ENCODE measurements around the gene ART5. TPM values are rescaled to one million over a fixed set of nuclear protein-coding genes. Genes with fewer than 3 reads are reported as not detected.

The ART5 gene
- total and polyA plus RNA-seq, 9 of the 15 experiments (the other 6 are each of a cell fraction or from before 2014, with no cell fraction given): 0.08 to 0.59 (median 0.33) TPM

DNA sequence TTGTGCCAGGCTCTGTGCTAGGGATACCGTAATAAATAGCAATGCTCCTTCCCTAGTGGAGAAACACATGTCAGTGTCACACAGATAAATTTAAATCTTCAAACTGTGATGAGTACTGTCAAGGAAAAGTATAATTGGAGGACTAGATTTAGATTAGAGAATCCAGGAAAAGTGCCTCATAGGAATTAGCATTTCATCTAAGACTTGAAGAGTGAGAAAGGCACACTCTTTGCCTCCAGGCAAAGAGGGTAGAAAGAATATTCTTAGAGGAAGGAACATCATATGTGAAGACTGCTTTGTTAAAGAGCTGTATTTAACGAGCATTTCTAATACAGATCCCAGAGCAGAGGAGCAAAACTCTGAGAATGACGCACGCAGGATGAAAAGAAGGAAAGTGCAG lies 30.9 kb downstream of the ART5 start:
- Histone ChIP-seq H3K9me1 (ENCODE audit: control insufficient read depth, insufficient read depth, low read length) (no peaks in the 10 kb centered on the region), H3K79me2 (ENCODE audit: control insufficient read depth, insufficient read depth, low read length) (no peaks in the 10 kb centered on the region), H2AFZ (ENCODE audit: low read depth, low read length) (no peak overlapping the region), H3K27me3 (ENCODE audit: control insufficient read depth in 2 of 2, insufficient read depth in 2 of 2, low read length in 2 of 2) (no peaks in the 10 kb centered on the region; a peak in 1 of 5 replicates), H3K4me1 (replicated peaks in 1 of 2; ENCODE audit: control insufficient read depth in 2 of 2, insufficient read depth in 2 of 2, low read length in 2 of 2) (peaks cover 0 to 13% of the 10 kb centered on the region in 2 experiments; a peak in 4 of 5 replicates), H3K9me3 (replicated peaks; ENCODE audit: control insufficient read depth, insufficient read depth, low read depth, low read length) (no peaks in the 10 kb centered on the region; the same call in 1 of the 2 replicates), H3K27ac (ENCODE audit: extremely low read depth, low read depth, low read length) (no peak overlapping the region), H3K36me3 (ENCODE audit: control insufficient read depth, insufficient read depth, low read length) (no peaks in the 10 kb centered on the region), H4K20me1 (replicated peaks; ENCODE audit: control insufficient read depth, insufficient read depth, low read length) (no peaks in the 10 kb centered on the region), H3K4me3 (no peak overlapping the region), H3K4me2 (ENCODE audit: insufficient read depth, low read length) (no peak overlapping the region), H3K9ac (ENCODE audit: insufficient read depth in 1 of 2, low read depth in 2 of 2, low read length in 2 of 2) (no peak overlapping the region)
- no peak for TF ChIP-seq FIP1L1 (IDR thresholded peaks at IDR 0.05; ENCODE audit: low read depth, low read length, poor library complexity, severe bottlenecking)
- ATAC-seq: no peak
- intact Hi-C loops (cut with micrococcal nuclease) (no loop called here), in situ Hi-C loops (cut with MboI) (no loop called here)
- 36% methylated on average over 4 of the region's 4 CpGs for WGBS (ENCODE audit: insufficient coverage, low coverage, missing lambda C conversion rate)
- FAIRE-seq: no peak
- ChIA-PET POLR2A (no interaction called here), CTCF (ENCODE audit: low intra/inter-chr PET ratio) (no interaction called here)
- DNase-seq (ENCODE audit: extremely low read depth in 1 of 4, low spot score in 3 of 4): no peak
- BruUV-seq (replicated peaks): no TSS peak

DNA sequence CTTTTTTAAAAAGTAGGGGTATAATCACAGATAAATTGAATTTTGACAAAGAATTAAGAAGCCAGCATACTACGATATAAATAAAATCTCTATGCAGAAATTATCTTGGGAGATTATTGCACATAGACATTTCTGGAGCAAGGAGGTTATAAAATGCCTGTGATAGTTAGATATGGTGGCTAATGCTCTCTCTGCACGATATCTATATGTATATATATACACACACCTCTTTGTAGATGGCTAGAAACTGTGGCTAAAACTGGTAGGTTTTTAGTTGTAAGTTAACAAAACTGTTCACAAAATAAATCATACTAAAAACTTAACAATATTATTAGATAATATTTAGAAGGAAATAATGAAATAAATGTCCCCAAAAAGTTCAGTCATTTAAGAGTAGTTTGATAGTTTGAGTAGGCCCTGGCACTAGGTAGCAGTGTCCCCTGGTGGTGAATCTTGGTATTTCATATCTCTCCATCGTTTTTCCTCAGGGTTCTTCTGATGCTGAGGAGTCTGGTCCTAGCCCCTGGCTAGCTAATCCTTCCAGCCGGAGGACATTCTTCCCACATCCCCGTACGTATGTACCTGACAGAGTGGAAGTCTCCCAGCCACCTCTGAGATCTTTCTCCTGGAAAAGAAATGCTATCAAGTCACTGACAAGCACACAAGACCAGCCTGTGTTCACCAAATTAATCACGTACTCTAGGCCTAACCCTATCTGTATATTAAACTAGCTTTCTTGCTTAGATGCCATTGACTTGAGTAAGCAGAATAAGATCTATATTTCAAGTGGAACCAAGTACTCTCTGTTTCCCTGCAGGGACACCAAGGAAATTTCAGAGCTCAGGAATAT lies 32.2 kb downstream of the ART5 start:
- Histone ChIP-seq H3K9me1 (ENCODE audit: control insufficient read depth, insufficient read depth, low read length) (no peaks in the 10 kb centered on the region), H3K79me2 (ENCODE audit: control insufficient read depth, insufficient read depth, low read length) (no peaks in the 10 kb centered on the region), H3K4me2 (ENCODE audit: insufficient read depth, low read length) (no peak overlapping the region), H3K9me3 (replicated peaks; ENCODE audit: control insufficient read depth, insufficient read depth, low read depth, low read length) (no peaks in the 10 kb centered on the region; the same call in 1 of the 2 replicates), H3K27ac (ENCODE audit: extremely low read depth, low read depth, low read length) (no peak overlapping the region), H3K9ac (ENCODE audit: insufficient read depth in 1 of 2, low read depth in 2 of 2, low read length in 2 of 2) (no peak overlapping the region), H2AFZ (ENCODE audit: low read depth, low read length) (no peak overlapping the region), H3K4me1 (replicated peaks in 1 of 2; ENCODE audit: control insufficient read depth in 2 of 2, insufficient read depth in 2 of 2, low read length in 2 of 2) (peaks cover 0 to 15% of the 10 kb centered on the region in 2 experiments; a peak in 4 of 5 replicates), H3K27me3 (ENCODE audit: control insufficient read depth in 2 of 2, insufficient read depth in 2 of 2, low read length in 2 of 2) (peaks cover 0 to 6% of the 10 kb centered on the region in 2 experiments; a peak in 2 of 5 replicates), H4K20me1 (replicated peaks; ENCODE audit: control insufficient read depth, insufficient read depth, low read length) (no peaks in the 10 kb centered on the region), H3K36me3 (ENCODE audit: control insufficient read depth, insufficient read depth, low read length) (no peaks in the 10 kb centered on the region), H3K4me3 (no peak overlapping the region)
- POLR2A ChIA-PET: interaction anchor here (0.7 kb wide), 1 partner anchor 1441 kb away, joined by 3 read pairs; no protein-coding TSS in a partner anchor
- 17% methylated on average over 7 of the region's 7 CpGs for WGBS (ENCODE audit: insufficient coverage, low coverage, missing lambda C conversion rate)
- FAIRE-seq: peak; percentile 81
- peak; percentile 85 for ATAC-seq
- intact Hi-C loops (cut with micrococcal nuclease): loop anchor here (10.0 kb wide), 1 partner anchor 155 kb away; no protein-coding TSS in a partner anchor
- peak; percentile 56 to 70 (median 68) for DNase-seq (ENCODE audit: extremely low read depth in 1 of 4, low spot score in 3 of 4)
- in situ Hi-C loops (cut with MboI): loop anchor here (10.0 kb wide), 1 partner anchor 145 kb away; no protein-coding TSS in a partner anchor
- CTCF ChIA-PET (ENCODE audit: low intra/inter-chr PET ratio): interaction anchor here (0.6 to 0.8 kb wide), 2 partner anchors 136 to 217 kb away, joined by 3 read pairs; no protein-coding TSS in a partner anchor
- BruUV-seq (replicated peaks): no TSS peak
- TF ChIP-seq SMC3 (conservative IDR thresholded peaks at IDR 0.05; ENCODE audit: insufficient read depth, low read depth, low read length) (peak; percentile 84), PURB (CRISPR knock-in tag; IDR thresholded peaks at IDR 0.05; ENCODE audit: low read depth) (no peak), SRSF9 (IDR thresholded peaks at IDR 0.05; ENCODE audit: borderline replicate concordance, low read depth, low read length) (no peak), CC2D1A (IDR thresholded peaks at IDR 0.05) (0 out of 2 replicates have a peak, but pooled peaks have one; percentile 49), GTF2A2 (tag; IDR thresholded peaks at IDR 0.05) (no peak), KLF16 (IDR thresholded peaks at IDR 0.05) (peak; percentile 58; the same call in 1 of the 2 replicates)
- TF ChIP-seq, protein P1, sequence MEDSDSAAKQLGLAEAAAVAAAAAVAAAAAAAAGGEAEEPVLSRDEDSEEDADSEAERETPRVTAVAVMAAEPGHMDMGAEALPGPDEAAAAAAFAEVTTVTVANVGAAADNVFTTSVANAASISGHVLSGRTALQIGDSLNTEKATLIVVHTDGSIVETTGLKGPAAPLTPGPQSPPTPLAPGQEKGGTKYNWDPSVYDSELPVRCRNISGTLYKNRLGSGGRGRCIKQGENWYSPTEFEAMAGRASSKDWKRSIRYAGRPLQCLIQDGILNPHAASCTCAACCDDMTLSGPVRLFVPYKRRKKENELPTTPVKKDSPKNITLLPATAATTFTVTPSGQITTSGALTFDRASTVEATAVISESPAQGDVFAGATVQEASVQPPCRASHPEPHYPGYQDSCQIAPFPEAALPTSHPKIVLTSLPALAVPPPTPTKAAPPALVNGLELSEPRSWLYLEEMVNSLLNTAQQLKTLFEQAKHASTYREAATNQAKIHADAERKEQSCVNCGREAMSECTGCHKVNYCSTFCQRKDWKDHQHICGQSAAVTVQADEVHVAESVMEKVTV (CRISPR knock-in tag; IDR thresholded peaks at IDR 0.05): peak; percentile 85
- TF ChIP-seq, protein P2, sequence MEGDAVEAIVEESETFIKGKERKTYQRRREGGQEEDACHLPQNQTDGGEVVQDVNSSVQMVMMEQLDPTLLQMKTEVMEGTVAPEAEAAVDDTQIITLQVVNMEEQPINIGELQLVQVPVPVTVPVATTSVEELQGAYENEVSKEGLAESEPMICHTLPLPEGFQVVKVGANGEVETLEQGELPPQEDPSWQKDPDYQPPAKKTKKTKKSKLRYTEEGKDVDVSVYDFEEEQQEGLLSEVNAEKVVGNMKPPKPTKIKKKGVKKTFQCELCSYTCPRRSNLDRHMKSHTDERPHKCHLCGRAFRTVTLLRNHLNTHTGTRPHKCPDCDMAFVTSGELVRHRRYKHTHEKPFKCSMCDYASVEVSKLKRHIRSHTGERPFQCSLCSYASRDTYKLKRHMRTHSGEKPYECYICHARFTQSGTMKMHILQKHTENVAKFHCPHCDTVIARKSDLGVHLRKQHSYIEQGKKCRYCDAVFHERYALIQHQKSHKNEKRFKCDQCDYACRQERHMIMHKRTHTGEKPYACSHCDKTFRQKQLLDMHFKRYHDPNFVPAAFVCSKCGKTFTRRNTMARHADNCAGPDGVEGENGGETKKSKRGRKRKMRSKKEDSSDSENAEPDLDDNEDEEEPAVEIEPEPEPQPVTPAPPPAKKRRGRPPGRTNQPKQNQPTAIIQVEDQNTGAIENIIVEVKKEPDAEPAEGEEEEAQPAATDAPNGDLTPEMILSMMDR (IDR thresholded peaks at IDR 0.05 in 2 of 3, conservative IDR thresholded peaks at IDR 0.05 in 1 of 3; ENCODE audit: insufficient read depth in 2 of 3, low read depth in 1 of 3, low read length in 3 of 3): peak; percentile 80 to 95 (median 83)
